Myocyte (in vitro differentiated cells): ENCODE data around the gene RIT2. TPM values are rescaled to one million over a fixed set of nuclear protein-coding genes. Genes with fewer than 3 reads are reported as not detected.

ENCODE experiments used
- DNase-seq: peaks from one replicate; pipeline ENCODE4 v3.0.0-alpha.2; 2012; ENCODE audit warnings: low read depth
- total RNA-seq: library from RNA; depleted of rRNA; stranded (reverse); fragments of >200 nt; gene quantifications from 2 replicates; pipeline ENCODE4 v1.2.3, GENCODE V29; 2014

RIT2 gene
- total RNA-seq, 1 donor from 2014 or later, result not detected

DNA sequence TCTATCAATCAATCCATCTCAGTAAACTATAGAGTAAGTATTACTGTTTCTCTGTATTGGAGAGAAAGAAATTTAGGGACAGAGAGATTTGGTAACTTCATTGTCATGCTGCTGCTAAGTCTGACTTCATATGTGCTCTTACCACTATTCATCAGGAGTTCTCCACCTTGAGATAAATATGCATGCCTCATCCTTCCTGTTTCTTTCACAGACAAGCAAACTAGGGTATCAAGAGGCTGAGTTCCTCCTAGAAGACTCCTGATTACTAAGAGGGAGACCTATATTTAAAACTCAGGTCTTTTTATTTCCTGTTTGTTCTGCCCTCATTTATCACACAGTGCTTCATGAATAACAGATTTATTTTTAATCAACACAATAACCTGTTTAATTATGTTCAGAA lies 34.1 kb downstream of the RIT2 start:
- no peak for DNase-seq

DNA sequence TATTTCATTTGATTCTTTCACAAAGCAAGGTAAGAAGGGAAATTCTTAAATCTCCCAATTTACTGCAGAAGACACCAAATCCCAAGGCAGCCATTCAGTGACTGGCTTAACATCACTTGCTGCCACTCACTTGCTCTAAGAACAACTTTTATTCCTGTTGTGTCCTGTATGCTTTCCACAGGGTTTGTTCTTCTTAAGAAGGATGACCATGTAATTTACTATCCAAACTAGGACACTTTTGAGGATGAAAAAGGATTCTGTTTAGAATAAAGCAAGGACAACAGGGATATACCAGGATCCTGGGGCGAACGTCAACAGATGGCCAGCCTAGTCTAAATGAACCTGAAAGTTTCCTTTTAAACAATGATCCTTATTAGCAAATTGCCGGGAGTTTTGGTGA lies 34.8 kb downstream of the RIT2 start:
- no peak for DNase-seq

DNA sequence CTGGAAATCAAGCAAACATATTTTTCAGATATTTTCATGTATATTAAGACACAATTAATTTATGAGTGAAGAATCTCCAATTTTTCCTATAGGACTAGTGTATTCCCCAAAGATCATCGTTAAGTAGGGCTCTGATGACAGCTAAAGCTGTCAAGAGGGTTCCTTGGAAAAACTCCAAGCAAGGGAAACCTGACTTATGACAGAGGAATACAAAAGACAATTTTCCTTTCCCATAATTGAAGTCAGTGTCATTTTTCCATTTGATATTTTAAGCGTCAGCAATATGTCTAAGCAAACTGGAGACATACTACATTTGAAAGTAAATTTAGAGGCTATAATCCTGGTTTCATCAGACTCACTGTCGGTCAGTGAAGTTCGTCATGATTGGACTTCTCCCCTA lies 36.1 kb downstream of the RIT2 start:
- no peak for DNase-seq

DNA sequence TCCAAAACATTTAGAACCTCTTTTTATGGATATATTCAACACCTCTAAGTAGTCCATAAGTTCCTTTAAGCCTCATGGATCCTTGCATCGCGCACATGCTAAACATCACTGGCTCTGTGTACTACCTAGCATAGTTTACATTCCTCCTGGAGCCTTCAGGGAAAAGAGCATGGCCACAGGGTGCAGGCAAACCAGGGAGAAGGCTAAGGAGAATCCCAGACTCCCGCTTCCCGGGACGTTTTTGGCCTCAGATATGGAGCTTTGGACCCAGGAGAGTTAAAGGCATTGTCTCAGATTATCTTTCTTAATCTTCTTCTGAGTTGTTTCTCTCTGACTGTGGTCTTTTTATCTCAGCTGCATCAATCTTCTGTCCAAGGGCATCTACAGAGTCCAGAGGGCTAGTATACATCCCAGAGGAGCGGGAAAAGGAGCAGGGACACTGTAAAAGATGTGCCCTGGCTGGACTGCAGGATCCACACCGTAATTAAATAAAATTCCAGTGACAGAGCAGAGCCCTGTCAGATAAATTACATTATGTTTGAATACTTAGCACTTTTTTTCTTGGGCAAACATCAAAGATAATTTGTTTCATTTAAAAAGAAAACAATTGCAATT lies 36.9 kb downstream of the RIT2 start:
- DNase-seq, result no peak

DNA sequence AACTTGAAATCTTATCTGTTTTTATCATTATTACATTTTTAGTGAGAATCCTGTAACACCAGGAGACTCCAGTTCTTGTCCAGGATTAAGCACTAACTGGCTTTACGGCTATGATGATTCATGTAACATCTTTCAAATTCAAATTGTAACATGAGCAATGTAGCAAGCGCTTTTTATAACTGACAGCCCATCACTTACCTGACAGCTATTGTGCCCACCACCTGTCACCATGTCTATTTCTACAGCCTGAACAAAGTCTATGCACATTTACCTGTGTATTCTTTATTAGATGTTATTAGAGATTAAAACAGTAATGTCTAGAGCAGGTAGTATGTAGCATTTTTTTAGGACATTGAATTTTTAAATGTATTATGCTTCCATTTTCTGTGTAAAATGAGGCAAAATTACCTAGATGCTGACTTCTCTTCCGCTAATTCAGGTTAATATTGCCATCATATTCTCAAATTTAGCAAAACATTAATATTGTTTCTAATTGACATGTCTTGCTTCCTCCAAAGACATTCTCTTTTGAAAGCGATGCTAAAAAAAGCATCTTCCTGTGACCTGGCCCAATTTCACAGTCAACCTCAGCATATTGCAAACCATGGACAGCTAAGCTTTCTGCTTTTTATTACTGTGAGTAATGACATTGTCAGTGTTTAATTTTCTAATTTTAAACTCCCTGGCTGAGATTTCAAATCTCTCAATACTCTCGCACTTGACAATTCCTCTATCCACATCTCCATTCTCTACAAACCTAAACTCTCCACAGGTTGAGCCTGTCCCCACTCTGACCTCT lies 37.8 kb downstream of the RIT2 start:
- no peak for DNase-seq

DNA sequence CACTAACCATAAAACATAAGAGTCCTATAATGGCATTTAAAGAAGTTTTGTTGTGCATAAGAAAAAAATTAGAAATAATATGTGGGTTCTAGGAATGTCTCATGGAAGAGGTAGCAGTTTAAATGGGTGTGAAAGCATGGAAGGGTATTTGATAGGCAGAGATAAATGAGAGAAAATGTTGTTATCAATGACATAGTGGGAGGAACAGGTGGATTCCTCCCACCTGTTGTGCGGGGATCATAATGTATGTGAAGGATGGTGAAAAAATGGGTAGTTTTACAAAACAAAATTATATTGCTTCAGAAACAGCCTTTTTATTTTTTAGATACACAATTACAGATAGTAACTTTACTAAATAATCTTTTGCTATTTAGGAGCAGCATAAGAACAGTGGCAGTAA lies 41.7 kb downstream of the RIT2 start:
- no peak for DNase-seq

DNA sequence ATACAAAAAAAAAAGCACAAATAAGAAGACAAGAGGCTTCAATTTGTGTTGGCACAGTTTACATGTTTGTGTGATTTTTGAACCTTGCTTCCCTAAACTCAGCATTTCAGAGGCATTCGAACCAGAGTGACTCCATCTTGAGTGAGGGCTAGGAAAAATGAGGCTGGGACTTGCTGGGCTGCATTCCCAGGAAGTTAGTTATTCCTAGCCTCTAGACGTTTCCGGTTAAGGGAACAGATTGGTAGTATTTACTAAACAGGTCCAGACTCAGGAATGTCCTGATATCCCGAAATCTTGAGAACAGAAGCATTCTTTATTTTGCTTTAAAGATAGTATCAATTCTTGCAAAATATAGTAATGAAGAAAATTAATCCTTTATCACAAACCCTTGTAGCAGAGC lies 46.7 kb downstream of the RIT2 start:
- no peak for DNase-seq

DNA sequence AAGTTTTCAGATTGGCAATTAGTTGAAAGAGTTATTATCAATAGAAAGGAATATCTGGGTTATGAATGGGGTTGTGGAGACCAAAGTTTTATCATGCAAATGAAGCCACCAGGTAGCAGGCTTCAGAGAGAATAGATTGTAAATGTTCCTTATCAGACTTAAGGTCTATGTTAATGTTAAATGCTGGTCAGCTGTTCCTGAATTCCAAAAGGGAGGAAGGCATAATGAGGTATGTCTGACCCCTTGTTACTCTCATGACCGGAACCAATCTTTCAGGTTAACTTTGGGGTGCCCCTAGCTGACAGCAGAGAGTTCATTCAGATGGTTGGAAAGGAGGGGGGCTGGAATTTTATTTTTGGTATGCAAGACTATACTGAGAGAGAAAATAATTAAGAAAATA lies 47.9 kb downstream of the RIT2 start:
- no peak for DNase-seq

DNA sequence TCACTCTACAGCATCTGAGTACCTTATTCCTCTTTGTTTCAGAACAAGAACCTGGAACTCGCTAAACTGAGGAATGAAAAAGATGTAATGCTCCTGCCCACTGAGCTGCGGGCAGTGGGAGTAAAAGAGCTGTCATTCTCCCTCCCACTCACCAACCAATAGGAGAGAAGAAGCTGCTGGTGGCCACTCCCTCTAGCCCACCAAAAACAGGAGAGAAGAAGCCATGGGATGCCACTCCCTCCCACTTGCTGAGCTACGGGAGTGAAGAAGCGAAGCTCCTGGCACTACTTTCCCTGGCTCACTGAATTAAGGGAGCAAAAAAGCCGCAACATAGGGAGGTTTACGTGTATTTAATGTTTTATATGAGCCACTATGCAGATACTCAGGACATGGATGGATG lies 53.7 kb downstream of the RIT2 start:
- no peak for DNase-seq

DNA sequence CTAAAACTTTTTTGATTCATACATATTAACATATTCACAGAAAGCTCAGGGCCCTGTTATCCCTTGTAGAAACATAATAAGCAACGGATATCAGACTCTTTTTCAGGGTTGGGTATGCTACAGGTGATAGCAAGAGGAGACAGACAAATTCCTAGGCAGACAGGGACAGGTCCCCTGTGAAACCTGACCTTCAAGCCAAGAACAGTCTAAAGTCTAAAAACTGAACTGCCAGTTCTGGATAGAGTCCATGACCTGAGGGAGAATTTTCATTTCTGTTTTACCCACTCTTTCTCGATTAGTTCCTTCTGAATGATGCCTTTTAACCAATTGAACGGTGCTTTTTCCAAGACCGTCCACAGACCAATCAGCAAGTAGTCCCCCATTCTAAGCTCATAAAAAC lies 54.2 kb downstream of the RIT2 start:
- DNase-seq, result no peak

DNA sequence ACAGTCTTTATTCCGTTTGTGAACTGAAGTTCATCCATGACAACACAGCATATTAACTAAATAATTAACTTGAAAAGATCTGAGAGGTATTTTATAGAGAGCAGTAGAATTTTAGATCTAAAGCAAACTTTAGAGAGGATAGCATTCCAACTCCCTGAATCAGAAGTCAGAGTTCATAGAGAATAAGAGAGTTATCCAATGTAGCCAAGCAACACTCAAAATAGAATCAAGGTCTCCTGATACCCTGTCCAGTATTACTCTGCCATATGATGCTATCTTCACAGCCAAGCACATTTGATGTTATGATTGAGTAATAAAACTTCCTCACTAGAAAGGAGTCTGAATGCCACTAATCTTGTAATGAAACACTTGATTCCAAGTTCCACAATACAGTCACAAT lies 55.5 kb downstream of the RIT2 start:
- DNase-seq, result no peak

DNA sequence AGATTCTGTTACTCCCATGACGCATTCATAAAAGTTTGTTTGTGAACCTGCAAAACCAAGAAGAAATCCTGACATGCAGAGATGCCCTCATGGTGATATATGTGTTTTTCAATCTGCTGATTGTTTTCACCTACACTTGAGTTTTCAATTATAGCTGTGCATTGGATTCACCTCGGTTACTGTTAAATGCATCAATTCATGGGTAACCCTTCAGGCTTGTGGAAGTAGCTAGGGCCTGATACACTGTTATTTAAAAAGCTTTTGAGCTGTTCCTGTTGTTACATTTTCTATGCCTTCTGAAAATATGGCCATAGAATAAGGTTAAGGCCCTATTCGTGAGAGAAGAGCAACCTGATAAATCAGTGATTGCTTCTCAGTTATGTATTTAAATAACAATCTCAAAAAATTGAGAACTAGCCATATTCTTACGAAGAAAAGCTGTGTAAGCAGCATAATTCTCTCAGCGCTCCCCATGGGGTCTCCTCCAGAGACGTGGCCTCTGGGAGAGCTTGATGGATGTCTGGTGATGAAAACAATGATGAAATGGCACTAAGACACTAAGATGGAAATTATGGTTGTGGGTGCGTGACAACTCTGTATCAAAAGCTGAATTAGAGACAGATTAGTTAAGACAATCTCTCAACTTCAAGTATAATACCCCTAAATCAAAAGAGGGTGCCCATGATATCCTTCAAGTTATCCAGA lies 60.5 kb downstream of the RIT2 start:
- DNase-seq, result no peak

DNA sequence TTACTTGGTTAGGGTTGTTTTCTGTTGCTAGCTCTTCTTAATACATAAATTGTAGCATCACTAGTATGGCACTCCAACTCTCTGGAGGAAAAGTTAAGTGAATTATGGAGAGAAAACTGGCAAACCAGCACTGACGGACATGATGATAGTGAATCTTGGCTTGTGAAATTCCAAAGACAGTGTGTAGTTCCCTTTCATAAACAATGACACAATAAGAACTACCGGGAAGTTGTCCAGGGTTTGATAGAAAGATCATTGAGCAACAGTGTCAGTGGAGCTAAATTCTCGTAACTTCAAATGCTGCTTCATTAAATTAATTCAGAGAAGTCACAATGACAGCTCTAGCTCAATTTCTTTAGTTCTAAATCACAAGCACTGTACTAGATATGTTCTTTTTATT lies 66.5 kb downstream of the RIT2 start:
- DNase-seq, result no peak

DNA sequence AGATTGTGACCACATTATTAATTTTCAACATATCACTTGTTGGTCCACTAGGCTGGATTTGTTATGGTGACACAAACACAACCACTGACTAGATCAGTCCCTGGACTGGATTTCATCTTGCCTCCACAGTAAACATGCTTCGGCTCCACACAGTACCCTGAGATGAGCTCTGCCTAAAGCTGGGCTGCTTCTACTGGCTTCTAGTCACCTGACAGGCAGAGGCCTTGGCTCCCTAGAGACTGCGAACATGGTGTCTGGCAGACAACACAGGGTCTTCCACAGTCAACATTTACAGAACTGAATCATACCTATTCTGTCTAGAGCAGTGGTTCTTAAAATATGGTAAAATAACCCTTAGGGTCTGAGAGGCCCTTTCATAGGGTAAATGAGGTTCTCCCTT lies 69.2 kb downstream of the RIT2 start:
- no peak for DNase-seq

DNA sequence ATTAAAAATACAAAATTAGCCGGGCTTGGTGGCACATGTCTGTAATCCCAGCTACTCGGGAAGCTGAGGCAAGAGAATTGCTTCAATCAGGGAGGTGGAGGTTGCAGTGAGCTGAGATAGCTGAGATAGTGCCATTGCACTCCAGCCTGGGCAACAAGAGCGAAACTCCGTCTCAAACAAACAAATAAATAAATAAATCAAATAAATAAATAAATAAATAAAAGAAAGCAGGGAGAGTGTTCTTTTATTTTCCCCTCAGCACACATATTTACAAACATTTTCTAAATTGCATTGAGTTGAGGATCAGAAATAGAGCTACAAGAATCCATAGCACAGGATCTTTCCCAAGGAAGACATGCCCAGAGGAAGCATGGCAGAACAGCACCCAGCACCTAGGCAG lies 71.9 kb downstream of the RIT2 start:
- DNase-seq, result no peak

DNA sequence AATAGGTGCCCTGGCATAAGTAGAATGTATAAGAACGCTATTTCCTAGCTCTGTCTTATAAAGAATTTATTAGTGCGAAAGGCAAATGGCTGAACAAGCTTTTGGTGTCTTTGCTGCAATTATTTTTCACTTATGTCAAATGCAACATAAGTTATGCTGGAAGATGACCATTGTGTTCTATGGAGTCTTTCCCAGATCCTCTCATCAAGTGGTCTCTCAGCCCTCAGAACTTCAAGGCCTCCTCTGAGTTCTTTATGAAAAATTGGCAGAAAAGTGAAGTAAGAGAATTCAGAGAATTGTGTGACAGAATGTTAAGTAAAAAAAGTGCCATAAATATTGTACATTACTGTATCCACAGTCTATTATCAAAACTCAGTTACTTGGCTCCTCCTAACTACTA lies 75.2 kb downstream of the RIT2 start:
- no peak for DNase-seq

DNA sequence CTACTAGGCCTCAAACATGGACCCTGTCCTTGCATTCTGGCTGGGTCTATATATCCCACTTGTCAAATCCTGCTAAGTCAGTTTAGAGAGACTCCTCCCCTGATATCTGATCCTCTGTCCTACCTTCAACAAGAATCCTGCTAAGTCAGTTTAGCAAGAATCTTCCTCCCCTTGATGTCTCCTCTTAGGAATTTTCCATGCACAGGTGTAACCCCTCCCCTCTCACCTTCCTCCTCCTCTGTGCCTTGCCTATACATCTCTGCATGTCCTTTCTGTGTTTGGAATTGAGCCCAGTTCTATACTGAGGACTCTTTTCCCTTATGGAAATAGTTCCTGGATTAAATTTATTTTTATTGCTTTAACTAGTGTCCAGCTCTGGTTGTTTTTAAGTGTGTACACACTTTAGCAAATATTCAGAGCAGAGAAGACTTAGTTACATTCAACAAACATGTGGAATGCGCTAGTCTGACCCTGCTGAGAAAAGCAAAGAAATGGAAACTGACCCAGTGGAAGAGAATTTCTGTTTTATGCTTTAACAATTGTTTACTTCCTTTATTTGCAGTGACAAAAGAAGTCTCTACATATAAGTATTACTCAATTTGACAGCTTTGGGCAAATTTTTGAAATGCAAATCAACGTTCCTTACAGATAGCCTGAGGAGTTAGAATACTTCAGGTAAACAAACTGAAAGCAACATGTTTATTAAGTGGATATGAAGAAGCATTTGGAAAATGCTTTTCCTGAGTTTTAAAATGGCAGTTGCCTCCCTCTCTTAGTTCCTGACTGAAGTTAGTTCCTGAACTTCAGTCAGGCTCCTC lies 80.6 kb downstream of the RIT2 start:
- DNase-seq, result no peak

DNA sequence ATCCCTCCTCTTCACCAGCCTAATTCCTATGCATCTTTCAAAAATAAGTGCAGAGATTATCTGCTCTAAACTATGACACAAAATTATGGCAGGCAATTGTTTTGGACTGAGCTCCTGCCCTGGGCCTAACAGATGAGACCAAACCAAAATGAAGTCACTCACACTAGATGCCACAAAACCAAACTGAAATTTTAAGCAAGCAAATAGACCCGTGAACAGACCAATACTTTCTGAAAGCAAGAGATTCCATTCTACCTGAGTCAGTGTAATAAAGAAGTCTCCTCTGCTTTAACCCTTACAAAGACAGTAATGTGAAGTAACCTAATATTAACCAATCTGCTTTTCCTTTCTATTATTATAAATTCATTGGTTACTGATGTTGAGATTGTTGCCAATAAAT lies 84.3 kb downstream of the RIT2 start:
- no peak for DNase-seq

DNA sequence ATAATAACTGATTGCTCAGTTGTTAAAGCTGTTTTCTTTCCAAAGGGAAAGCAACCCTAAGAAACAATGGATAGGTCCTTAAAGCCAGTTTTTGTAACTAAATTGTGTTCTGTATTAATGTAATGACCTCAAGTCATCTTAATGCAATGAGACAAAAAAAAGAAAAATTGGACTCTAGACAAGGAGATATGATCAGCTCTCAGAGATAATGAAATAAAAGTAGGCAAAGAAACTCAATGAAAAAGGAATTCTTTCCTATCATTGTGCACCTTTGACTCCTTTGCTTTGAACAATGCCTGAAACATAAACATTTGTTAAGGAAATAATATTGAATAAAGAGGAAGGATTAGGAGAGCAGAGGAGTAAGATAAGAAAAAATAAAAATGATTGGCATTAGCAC lies 86.1 kb downstream of the RIT2 start:
- no peak for DNase-seq

DNA sequence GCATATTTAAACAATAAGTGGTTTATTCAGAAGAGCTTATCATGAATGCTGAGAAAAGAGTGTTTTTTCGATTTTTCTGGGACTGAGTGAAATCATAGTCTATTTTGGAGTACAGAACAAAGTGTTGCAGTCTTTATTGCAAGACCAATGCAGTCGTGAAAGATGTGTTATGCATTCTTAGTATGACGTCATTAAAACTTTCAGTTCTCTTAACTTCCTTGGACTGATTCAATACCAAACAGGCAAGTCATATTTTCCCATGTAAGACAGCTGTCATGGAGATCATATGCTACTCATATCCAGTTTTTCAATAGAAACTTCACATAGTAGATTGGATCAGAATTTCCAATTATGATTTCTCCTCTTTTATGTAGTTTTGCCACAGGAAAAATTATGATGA lies 92.6 kb downstream of the RIT2 start:
- no peak for DNase-seq

DNA sequence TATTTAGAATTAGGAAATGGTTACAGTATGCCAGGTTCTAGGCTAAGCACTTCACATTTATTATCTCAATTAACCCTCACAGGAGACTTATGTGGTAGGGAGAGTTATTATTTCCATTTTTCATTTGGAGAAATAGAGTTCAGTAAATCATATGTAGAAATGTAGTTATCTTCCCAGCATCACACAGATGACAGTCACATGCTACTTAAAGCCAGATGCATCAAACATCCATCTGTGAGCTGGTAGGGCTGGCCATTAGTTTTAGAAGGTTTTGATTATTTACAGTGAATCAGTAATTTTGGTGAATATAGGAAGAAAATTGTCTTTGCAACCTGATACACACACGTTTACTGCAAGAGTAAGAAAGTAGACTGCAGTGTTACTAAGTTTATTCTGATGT lies 97.9 kb downstream of the RIT2 start:
- DNase-seq, result no peak

DNA sequence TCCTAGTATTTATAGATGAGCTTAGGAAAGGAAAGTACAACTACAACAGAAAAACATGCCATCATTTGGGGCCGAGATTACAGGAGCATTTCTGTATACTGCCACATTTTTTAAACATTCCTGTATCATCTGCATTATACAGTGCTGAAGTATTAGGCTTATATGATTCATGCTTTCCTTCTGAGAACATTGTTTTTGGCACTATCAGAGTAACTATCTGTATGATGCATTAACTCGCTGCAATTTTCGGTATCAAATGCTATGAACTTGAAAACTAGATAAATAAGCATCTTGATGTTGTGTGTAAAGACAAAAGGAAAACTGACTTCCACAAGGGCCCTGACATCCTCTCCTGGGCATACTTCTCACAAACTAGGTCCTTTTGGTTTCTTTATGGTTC lies 102.0 kb downstream of the RIT2 start:
- DNase-seq, result no peak
